COR-L47 (cell line): ENCODE results near the gene SSC5D.

Source experiments
- DNase-seq: peaks from one replicate; lab custom pipeline; 2025; lab: John Stamatoyannopoulos, UW

The SSC5D gene

DNA sequence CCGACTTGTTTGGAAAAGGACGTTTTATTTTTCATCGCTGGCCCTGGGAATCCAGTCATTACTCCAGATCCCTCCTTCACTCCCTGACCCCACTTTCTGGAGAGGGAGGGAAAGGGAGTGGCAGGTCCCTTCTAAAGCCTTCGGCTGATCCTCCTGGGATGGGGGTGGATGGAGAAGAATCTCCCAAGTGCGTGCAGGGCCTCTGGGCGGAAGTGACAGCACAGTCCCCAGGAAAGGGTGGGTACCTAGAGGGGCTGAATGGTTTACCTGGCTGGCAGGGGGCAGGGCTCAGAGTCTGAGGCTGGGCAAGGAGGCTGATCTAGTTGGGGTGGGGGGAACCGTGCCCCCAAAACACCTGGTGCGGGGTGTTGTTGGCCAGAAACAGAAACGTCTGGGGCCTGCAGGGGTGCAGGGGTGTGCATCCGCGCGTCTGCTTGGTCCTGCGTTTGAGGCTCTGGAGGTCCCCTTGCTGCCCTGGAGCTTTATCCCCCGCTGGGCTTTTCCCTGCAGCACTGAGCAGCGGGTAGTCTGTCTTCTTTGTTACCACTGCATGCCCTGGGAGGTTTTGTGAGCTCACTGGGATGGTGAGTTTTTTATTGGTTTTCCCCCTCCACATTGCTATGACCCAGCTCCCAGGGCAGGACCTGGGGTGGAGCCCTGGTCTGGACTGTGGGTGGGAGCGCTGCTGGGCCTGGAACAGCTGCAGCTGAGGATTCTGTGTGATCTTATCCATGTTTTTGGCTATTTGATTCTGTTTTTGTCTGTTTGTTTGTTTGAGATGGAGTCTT lies 14.8 kb upstream of the SSC5D start:
- DNase-seq, result no peak

GRCh38 chr19:55474269-55475265 lies 13.7 kb upstream of the SSC5D start:
- no peak for DNase-seq

- peak; percentile 98 for DNase-seq
Observed at GRCh38 chr19:55476100-55476775, 12.0 kb upstream of the SSC5D start, which contains the start of gene ZNF628. ZNF628 (plus strand) TSS chr19:55476617; CDS start chr19:55479911, 3,294 bp downstream.

GRCh38 chr19:55477905-55478304 lies 10.3 kb upstream of the SSC5D start:
- DNase-seq, result no peak

- no peak for DNase-seq
Observed at GRCh38 chr19:55478364-55478763, 9.9 kb upstream of the SSC5D start.

DNA sequence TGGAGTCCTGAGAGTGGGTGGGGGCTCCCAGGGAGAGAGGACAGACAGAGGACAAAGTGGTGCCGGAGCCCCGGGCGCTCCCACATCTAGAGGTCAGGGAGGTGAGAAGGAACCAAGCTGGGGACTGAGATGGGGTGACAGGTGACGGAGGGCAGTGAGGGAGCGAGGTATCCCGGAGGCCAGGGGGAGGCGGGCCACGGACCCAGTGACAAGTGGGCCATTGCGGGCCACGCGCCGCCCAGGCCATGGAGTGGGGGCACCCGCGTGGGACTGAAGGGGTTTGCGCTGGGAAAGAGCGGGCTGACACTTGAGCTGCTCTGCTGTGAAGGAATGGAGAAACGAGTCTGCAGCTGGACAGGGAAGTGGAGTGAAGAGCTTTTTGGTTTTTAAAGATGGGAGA lies 9.2 kb upstream of the SSC5D start:
- DNase-seq, result no peak

- DNase-seq, result no peak
Observed at GRCh38 chr19:55479451-55480230, 8.6 kb upstream of the SSC5D start.

- no peak for DNase-seq
Observed at GRCh38 chr19:55481148-55481793, 7.0 kb upstream of the SSC5D start.

- DNase-seq, result no peak
Observed at GRCh38 chr19:55481794-55482155, 6.5 kb upstream of the SSC5D start.

GRCh38 chr19:55482156-55482961 lies 5.9 kb upstream of the SSC5D start:
- no peak for DNase-seq

DNA sequence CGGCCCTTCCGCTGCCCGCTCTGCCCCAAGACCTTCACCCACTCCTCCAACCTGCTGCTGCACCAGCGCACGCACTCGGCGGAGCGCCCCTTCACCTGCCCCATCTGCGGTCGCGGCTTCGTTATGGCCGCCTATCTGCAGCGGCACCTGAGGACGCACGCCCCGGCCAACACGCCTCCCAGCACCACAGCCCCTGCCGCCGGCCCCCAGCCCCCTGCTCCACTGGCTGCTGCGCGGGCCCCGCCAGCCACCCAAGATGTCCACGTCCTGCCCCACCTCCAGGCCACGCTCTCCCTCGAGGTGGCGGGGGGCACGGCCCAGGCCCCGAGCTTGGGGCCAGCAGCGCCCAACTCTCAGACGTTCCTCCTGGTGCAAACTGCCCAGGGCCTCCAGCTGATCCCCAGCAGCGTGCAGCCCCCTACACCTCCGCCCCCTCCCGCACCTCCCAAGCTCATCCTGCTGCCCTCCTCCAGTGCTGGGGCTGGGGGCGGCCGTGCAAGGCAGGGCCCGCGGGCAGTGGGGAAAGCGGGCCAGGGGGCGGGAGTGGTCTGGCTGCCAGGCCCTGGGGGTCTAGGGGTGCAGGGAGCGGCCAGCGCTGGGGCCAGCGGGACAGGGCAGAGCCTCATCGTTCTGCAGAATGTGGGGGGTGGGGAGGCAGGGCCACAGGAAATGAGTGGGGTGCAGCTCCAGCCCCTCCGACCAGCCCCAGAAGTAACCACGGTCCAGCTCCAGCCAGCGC lies 5.1 kb upstream of the SSC5D start:
- no peak for DNase-seq

DNA sequence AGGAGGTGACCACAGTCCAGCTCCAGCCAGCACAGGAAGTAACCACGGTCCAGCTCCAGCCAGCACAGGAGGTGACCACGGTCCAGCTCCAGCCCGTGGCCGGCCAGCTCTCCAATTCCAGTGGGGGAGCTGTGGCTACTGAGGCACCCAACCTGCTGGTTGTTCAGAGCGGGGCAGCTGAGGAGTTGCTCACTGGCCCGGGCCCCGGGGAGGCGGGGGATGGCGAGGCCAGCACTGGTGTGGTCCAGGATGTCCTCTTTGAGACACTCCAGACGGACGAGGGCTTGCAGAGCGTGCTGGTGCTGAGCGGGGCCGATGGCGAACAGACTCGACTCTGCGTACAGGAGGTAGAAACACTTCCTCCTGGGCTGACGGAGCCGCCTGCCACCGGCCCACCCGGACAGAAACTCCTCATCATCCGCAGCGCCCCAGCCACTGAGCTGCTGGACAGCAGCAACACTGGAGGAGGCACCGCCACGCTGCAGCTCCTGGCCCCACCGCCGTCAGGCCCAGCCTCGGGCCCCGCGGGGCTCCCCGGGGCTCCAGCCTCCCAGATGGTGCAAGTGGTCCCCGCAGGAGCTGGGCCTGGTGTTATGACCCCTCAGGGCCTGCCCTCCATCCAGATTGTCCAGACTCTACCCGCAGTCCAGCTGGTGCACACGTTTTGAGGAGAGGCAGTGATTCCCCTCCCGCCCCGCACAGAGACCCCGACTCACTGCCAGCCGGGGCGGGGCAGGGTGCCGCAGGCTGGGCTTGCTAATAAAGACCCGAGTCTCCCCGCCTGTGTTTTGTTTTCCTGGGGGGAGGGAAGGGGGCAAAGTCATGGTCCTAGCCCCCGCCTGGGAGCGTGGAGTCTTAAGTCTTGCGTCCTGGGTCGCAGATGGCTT lies 4.3 kb upstream of the SSC5D start:
- DNase-seq, result no peak

DNA sequence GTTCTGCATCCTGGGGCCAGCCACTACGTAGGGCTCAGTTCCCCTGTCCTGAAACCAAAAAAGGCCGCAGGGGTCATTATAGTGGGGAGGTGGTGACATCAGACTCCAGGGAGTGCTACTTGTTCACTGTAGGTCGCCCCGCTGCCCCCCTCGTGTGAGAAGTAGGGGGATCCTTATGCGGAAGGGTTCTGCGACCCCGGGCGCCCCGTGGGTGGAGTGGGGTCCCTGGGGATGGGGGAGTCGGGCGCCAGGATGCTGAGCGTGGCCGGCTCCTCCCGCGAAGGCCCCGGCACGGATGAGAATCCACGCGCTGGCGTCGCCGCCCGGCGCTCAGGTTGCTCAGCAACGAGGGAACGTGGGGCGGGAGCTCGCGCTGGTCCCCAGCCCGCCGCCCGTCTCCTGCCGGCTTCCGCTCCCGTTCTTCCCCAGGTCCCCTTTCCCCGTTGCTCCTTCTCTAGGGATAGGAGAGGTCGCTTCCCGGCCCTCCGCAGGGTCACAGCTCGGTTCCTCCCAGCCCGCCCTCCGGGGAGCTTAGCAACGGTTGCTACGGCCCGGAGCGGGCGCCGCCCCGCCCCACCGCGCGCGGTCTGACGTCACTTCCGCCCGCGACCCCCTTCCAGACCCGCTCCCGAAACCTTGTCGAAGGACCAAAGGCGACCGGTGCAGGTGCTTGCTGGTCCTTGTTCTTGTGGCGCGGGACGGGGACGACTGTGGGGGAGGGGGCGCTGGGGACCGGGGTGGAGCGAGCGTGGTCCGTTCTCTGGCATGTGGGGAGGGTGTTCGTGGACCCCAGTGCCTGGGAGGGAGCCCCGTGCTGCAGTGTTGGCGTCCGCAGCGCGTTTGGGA lies 3.4 kb upstream of the SSC5D start, which contains the start of gene NAT14:
Gene NAT14, plus strand, starts transcription at position 596 of the 846 bp plus-strand sequence. CDS start 521 bp downstream, outside the sequence.
- peak; percentile 73 for DNase-seq

GRCh38 chr19:55485439-55486011 lies 2.7 kb upstream of the SSC5D start:
- peak; percentile 51 for DNase-seq

DNA sequence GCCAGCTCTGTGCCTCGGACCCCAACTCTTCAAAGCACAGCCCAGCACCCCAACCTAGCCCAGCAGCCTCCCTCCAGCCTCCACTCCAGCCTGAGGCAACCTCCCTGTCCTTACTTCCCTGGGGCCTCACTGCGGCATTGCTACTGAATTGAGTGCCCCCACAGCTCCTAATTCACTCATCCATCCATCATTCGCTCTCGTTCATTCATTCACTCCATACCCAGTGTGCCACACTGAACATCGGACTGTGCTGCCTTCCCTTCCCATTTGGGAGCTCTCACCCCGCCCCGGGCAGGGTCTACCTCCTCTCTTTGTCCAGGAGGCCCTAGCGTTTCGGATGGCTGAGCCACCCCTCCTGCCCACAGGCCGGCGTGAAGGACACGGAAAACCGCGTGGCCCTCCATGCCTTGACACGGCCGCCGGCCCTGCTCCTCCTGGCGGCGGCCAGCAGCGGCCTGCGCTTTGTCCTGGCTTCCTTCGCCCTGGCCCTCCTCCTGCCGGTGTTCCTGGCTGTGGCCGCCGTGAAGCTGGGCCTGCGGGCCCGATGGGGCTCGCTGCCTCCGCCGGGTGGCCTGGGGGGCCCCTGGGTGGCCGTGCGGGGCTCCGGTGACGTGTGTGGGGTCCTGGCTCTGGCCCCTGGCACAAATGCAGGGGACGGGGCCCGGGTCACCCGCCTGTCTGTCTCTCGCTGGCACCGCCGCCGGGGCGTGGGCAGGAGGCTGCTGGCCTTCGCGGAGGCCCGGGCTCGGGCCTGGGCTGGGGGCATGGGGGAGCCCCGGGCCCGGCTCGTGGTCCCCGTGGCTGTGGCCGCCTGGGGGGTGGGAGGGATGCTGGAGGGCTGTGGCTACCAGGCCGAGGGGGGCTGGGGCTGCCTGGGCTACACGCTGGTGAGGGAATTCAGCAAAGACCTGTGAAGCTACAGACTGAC lies 1.9 kb upstream of the SSC5D start:
- no peak for DNase-seq
